Retinal pigment epithelial cell (primary cell): ENCODE data around the gene EXOG.

Source experiments
- DNase-seq: peaks from one replicate; pipeline ENCODE4 v3.0.0-alpha.2; 2010; ENCODE audit warnings: low read depth
- H3K4me3 ChIP-seq: 2 replicates; pipeline ENCODE4 v1.5.1; 2011; ENCODE audit warnings: mild to moderate bottlenecking, low read length, control low read depth, moderate library complexity
- TF ChIP-seq, protein P1 (sequence below): conservative IDR thresholded peaks from 2 replicates; pipeline ENCODE4 v1.5.1; 2011; ENCODE audit warnings: low read depth, low read length, control low read depth, inconsistent platforms

EXOG gene

DNA sequence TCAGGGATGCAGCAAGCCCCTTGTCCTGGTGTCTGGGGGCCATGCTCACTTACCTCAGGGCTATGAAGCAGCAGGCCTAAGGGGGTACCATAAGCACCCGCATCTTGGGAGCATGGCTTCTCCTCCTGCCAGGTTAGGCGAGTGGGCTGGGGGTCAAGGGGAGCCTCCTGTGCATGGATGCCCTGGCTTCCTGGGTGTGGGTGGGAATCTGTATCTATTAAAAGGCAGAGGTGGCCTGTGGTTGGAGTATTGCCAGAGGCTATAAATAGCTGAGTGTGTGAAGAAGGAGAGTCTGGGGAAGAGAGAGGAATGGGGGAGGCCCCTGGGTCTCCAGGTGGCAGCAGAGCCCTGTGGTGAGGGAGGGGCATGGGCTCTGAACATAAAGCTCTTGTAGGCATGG lies 22.9 kb upstream of the EXOG start:
- no peak overlapping the region for H3K4me3 ChIP-seq
- no peak for DNase-seq
- TF ChIP-seq, protein P1, sequence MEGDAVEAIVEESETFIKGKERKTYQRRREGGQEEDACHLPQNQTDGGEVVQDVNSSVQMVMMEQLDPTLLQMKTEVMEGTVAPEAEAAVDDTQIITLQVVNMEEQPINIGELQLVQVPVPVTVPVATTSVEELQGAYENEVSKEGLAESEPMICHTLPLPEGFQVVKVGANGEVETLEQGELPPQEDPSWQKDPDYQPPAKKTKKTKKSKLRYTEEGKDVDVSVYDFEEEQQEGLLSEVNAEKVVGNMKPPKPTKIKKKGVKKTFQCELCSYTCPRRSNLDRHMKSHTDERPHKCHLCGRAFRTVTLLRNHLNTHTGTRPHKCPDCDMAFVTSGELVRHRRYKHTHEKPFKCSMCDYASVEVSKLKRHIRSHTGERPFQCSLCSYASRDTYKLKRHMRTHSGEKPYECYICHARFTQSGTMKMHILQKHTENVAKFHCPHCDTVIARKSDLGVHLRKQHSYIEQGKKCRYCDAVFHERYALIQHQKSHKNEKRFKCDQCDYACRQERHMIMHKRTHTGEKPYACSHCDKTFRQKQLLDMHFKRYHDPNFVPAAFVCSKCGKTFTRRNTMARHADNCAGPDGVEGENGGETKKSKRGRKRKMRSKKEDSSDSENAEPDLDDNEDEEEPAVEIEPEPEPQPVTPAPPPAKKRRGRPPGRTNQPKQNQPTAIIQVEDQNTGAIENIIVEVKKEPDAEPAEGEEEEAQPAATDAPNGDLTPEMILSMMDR = no peak

DNA sequence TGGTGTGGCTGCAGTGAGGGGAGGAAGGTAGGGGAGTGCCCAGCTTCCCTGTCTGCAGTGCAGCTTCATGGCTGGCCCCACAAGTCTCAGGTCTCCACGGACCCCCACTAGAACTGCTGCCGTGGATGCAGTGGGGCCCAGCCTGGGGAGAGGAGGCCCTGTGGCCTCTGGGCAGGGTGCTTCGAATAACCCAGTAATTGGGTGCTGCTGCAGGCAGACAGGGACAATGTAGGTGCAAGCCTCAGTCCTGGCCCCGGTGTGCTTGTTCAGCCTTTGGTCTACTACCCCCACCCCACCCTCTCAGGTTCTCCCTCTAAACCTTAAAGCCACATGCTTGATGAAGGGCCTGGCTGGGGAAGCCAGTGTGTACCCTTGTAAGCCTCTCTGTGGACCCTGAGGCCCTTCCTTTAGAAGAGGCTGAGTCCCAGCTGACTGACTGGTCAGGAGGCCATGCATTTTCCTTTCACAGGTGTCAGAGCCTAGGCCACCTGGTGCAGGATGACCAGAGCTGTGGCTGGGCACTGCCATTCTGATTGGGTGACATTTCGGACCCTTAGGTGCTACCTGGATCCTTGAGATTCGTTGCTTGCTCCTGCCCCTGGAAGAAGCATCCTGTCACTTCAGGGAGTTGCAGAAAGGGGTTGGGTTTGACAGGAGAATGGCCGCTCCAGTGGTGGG lies 21.1 kb upstream of the EXOG start:
- TF ChIP-seq, protein P1 = no peak
- DNase-seq = no peak
- H3K4me3 ChIP-seq = no peak overlapping the region

DNA sequence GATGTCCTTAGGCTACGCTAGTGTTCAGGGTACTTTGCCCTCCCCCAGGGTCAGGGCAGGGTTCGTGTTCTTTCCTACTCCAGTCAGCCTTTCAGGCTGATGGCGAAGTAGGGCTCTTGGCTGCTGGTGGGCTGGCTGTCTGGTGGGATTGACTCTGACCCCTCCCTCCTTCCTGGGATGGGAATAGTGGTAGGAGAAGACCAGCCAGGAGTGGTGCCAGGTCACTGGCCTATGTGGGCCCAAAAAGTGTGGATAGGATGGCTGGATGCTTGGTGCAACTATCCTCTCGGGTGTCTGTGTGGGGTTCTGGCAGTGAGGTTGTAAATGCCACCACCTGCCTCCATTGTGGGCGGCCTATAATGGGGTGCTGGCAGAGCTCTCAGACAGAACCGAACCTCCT lies 20.4 kb upstream of the EXOG start:
- DNase-seq = no peak
- TF ChIP-seq, protein P1 = no peak

DNA sequence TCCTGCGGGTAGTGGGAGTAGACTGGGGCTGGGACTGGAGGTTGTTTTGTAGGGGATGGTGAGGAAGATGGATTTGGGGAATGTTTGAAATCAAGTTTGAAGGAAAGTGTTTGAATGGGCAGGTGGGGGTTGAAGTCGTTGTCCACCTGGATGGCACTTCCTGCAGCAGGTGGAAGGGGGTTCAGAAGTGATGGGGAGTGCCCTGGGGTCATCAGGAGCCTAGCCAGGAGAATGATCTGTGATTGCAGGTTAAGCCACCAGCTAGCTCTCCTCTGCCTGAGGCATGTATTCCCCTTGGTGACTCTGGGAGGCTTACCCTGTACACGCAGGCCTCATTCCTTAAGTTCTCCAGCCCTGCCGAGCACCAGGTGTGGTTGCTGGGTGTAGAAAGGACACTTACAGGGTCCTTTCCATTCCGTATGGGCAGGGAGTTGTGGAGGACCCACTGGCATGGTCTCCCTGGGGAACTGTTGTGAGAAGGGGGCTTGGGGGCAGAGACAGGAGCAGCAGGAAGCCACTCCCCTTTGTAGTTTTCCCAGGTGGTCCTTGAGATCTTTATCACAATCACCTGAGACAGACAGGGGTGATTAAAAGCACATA lies 19.9 kb upstream of the EXOG start:
- DNase-seq = no peak
- H3K4me3 ChIP-seq = no peak overlapping the region
- TF ChIP-seq, protein P1 = no peak

More for the DNA sequence above, 20.4 kb upstream of the EXOG start:
- H3K4me3 ChIP-seq = no peak overlapping the region

DNA sequence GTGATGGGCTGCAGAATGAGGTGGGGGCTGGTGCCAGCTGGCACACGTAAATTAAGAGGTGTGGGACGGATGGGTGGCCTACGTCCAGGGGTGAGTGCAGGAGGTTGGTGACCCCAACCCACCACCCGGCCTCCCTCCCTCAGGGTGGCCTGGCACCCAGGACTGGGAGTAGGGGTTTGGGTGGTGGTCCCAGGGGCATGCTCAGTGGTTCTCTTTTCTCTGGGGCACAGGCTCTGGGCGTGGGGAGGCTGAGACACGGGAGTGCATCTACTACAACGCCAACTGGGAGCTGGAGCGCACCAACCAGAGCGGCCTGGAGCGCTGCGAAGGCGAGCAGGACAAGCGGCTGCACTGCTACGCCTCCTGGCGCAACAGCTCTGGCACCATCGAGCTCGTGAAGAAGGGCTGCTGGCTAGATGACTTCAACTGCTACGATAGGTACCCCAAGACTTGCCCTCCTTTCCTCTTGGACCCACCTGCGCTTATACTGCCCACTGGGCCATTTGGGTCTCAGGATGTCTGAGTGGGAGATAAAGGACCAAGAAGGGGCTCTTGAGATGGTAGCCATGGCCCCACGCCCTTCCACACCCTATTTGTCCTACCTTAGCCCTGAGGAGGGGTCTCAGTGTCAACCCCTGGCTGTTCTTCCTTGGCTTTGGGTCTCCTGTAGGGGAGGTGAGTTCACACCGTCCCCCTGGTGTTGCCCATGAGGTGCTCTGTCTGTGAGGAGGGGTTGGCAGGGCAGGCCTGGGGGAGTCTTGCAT lies 18.9 kb upstream of the EXOG start:
- TF ChIP-seq, protein P1 = no peak
- no peak overlapping the region for H3K4me3 ChIP-seq
- DNase-seq = no peak

DNA sequence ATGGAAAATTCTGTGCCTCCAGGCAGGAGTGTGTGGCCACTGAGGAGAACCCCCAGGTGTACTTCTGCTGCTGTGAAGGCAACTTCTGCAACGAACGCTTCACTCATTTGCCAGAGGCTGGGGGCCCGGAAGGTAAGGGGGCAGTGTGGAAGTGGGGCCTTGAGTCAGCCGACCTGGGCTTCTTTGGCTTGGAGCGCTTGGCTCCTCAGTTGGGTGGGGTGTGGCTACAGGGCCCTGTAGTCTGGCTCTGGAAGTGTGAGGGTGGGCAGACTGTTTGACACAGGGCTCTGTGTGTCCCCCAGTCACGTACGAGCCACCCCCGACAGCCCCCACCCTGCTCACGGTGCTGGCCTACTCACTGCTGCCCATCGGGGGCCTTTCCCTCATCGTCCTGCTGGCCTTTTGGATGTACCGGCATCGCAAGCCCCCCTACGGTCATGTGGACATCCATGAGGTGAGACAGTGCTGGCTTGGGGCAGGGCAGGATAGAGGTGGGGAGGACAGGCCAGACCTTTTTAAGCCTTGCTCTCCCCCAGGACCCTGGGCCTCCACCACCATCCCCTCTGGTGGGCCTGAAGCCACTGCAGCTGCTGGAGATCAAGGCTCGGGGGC lies 18.2 kb upstream of the EXOG start:
- DNase-seq = no peak
- TF ChIP-seq, protein P1 = no peak
- no peak overlapping the region for H3K4me3 ChIP-seq
